Chondrocyte (in vitro differentiated cells): Measurements from ENCODE around the gene RNLS. TPM values are rescaled to one million over a fixed set of nuclear protein-coding genes. Genes with fewer than 3 reads are reported as not detected.

Source experiments
- DNase-seq: peaks from one replicate; pipeline ENCODE4 v3.0.0; 2021; ENCODE audit warnings: mixed read lengths, low spot score
- H3K27ac Mint-ChIP-seq: one replicate; pipeline ENCODE4 v1.8.0; 2021; ENCODE audit warnings: mild to moderate bottlenecking, moderate library complexity, mixed read lengths; ENCODE audit not compliant: unreplicated experiment
- H3K27me3 Mint-ChIP-seq: 2 replicates; pipeline ENCODE4 v1.8.0; 2021; ENCODE audit warnings: low read depth, mixed read lengths
- H3K36me3 Mint-ChIP-seq: 2 replicates; pipeline ENCODE4 v1.8.0; 2021; ENCODE audit warnings: low read depth, mixed read lengths
- H3K4me1 Mint-ChIP-seq: 2 replicates; pipeline ENCODE4 v1.8.0; 2021; ENCODE audit warnings: low read depth, mild to moderate bottlenecking, mixed read lengths
- H3K4me3 Mint-ChIP-seq: one replicate; pipeline ENCODE4 v1.8.0; 2021; ENCODE audit warnings: mild to moderate bottlenecking, moderate library complexity, mixed read lengths; ENCODE audit not compliant: unreplicated experiment
- H3K9me3 Mint-ChIP-seq: 2 replicates; pipeline ENCODE4 v1.8.0; 2021; ENCODE audit warnings: low read depth, mixed read lengths
- CTCF ChIP-seq: fragments of 200-600 bp; sonication (generic); IDR thresholded peaks from 2 replicates; pipeline ENCODE4 v1.5.0; 2021; ENCODE audit warnings: antibody characterized with exemption, mild to moderate bottlenecking, moderate library complexity
- total RNA-seq: library from RNA; stranded (reverse); gene quantifications from 3 replicates; pipeline ENCODE4 v1.2.1, GENCODE V29; 2021

The RNLS gene
- total RNA-seq, 1 donor from 2014 or later: 5.1 TPM

- H3K27me3 Mint-ChIP-seq: no peaks in the 10 kb centered on the region
- H3K9me3 Mint-ChIP-seq: peaks cover 7% of the 10 kb centered on the region
- H3K4me1 Mint-ChIP-seq: no peaks in the 10 kb centered on the region
- no peak for DNase-seq
- TF ChIP-seq CTCF: no peak
- no peaks in the 10 kb centered on the region for H3K36me3 Mint-ChIP-seq
- H3K4me3 Mint-ChIP-seq: no peak overlapping the region
- H3K27ac Mint-ChIP-seq: no peak overlapping the region
Observed at GRCh38 chr10:88299787-88300186, 283.3 kb downstream of the RNLS start.

GRCh38 chr10:88297103-88297502 lies 286.0 kb downstream of the RNLS start:
- H3K4me1 Mint-ChIP-seq: peaks cover 12% of the 10 kb centered on the region
- no peak overlapping the region for H3K4me3 Mint-ChIP-seq
- DNase-seq: no peak
- no peak overlapping the region for H3K27ac Mint-ChIP-seq
- H3K27me3 Mint-ChIP-seq: no peaks in the 10 kb centered on the region
- no peak for TF ChIP-seq CTCF
- H3K9me3 Mint-ChIP-seq: no peaks in the 10 kb centered on the region
- no peaks in the 10 kb centered on the region for H3K36me3 Mint-ChIP-seq

GRCh38 chr10:88293651-88294230 lies 289.4 kb downstream of the RNLS start:
- Mint-ChIP-seq H3K9me3 (no peaks in the 10 kb centered on the region), H3K4me1 (peaks cover 20% of the 10 kb centered on the region), H3K27ac (no peak overlapping the region)

GRCh38 chr10:88293073-88293472 lies 290.0 kb downstream of the RNLS start:
- no peak overlapping the region for H3K27ac Mint-ChIP-seq
- no peaks in the 10 kb centered on the region for H3K27me3 Mint-ChIP-seq
- no peaks in the 10 kb centered on the region for H3K9me3 Mint-ChIP-seq
- peaks cover 22% of the 10 kb centered on the region for H3K4me1 Mint-ChIP-seq
- no peaks in the 10 kb centered on the region for H3K36me3 Mint-ChIP-seq
- no peak overlapping the region for H3K4me3 Mint-ChIP-seq
- no peak for DNase-seq
- TF ChIP-seq CTCF: no peak

More at GRCh38 chr10:88293651-88294230, 289.4 kb downstream of the RNLS start:
- Mint-ChIP-seq H3K27me3 (no peaks in the 10 kb centered on the region), H3K4me3 (no peak overlapping the region), H3K36me3 (no peaks in the 10 kb centered on the region)
- no peak for DNase-seq
- no peak for TF ChIP-seq CTCF

- H3K9me3 Mint-ChIP-seq: no peaks in the 10 kb centered on the region
- no peaks in the 10 kb centered on the region for H3K27me3 Mint-ChIP-seq
- TF ChIP-seq CTCF: no peak
- DNase-seq: no peak
- no peak overlapping the region for H3K27ac Mint-ChIP-seq
- H3K36me3 Mint-ChIP-seq: no peaks in the 10 kb centered on the region
- no peak overlapping the region for H3K4me3 Mint-ChIP-seq
- peaks cover 23% of the 10 kb centered on the region for H3K4me1 Mint-ChIP-seq
Observed at GRCh38 chr10:88292185-88292514, 291.0 kb downstream of the RNLS start.
